ENCODE measurements around the gene KNTC1. TPM values are rescaled to one million over a fixed set of nuclear protein-coding genes. Genes with fewer than 3 reads are reported as not detected.
A peak's percentile ranks its signal among the peaks of the same experiment; 100 is the strongest.

Gene KNTC1
- total and polyA plus RNA-seq, 2 of the 13 experiments (the other 11 are each of a cell fraction or from before 2014, with no cell fraction given): 45.1 to 57.6 TPM

GRCh38 chr12:122526683-122527477 lies at the start of gene KNTC1, which contains the start of gene RSRC2 (continued):
- TF ChIP-seq FOXJ3 (CRISPR knock-in tag; IDR thresholded peaks at IDR 0.05; ENCODE audit: borderline replicate concordance) (peak; percentile 60; the same call in 1 of the 2 replicates), CSRNP1 (CRISPR knock-in tag; IDR thresholded peaks at IDR 0.05) (no peak; the same call in none of the 2 replicates), ZFP36L1 (CRISPR knock-in tag; IDR thresholded peaks at IDR 0.05) (peak; percentile 77), GATAD1 (CRISPR knock-in tag; IDR thresholded peaks at IDR 0.05) (peak; percentile 96), POLR2AphosphoS5 (IDR thresholded peaks at IDR 0.05; ENCODE audit: low read depth, low read length) (peak; percentile 97), POGZ (CRISPR knock-in tag; IDR thresholded peaks at IDR 0.05) (peak; percentile 50; the same call in 1 of the 2 replicates), SP4 (CRISPR knock-in tag; IDR thresholded peaks at IDR 0.05) (peak; percentile 96), MXI1 (IDR thresholded peaks at IDR 0.05; ENCODE audit: borderline replicate concordance, low read depth, low read length) (peak; percentile 91; the same call in 2 of the 3 replicates), DMTF1 (CRISPR knock-in tag; IDR thresholded peaks at IDR 0.05) (peak; percentile 43; the same call in 1 of the 2 replicates), DMAP1 (CRISPR knock-in tag; IDR thresholded peaks at IDR 0.05) (peak; percentile 97), ZNF652 (CRISPR knock-in tag; IDR thresholded peaks at IDR 0.05; ENCODE audit: borderline replicate concordance, low read depth) (no peak), XBP1 (CRISPR knock-in tag; IDR thresholded peaks at IDR 0.05) (no peak), RFX3 (CRISPR knock-in tag; IDR thresholded peaks at IDR 0.05) (peak; percentile 68), ZNF382 (CRISPR knock-in tag; IDR thresholded peaks at IDR 0.05; ENCODE audit: borderline replicate concordance) (no peak), ZNF24 (IDR thresholded peaks at IDR 0.05) (0 out of 2 replicates have a peak, but pooled peaks have one; percentile 4), ZNF143 (CRISPR knock-in tag; IDR thresholded peaks at IDR 0.05) (peak; percentile 88), MNT (IDR thresholded peaks at IDR 0.05) (peak; percentile 24; the same call in 1 of the 2 replicates), ZNF879 (CRISPR knock-in tag; IDR thresholded peaks at IDR 0.05) (no peak), TMF1 (CRISPR knock-in tag; IDR thresholded peaks at IDR 0.05; ENCODE audit: low read depth) (0 out of 2 replicates have a peak, but pooled peaks have one; percentile 45), MBNL3 (CRISPR knock-in tag; conservative IDR thresholded peaks at IDR 0.05) (no peak)
- TF ChIP-seq, protein P1, sequence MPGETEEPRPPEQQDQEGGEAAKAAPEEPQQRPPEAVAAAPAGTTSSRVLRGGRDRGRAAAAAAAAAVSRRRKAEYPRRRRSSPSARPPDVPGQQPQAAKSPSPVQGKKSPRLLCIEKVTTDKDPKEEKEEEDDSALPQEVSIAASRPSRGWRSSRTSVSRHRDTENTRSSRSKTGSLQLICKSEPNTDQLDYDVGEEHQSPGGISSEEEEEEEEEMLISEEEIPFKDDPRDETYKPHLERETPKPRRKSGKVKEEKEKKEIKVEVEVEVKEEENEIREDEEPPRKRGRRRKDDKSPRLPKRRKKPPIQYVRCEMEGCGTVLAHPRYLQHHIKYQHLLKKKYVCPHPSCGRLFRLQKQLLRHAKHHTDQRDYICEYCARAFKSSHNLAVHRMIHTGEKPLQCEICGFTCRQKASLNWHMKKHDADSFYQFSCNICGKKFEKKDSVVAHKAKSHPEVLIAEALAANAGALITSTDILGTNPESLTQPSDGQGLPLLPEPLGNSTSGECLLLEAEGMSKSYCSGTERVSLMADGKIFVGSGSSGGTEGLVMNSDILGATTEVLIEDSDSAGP (CRISPR knock-in tag; IDR thresholded peaks at IDR 0.05; ENCODE audit: borderline replicate concordance): peak; percentile 60; the same call in 1 of the 2 replicates
- TF ChIP-seq, protein P2, sequence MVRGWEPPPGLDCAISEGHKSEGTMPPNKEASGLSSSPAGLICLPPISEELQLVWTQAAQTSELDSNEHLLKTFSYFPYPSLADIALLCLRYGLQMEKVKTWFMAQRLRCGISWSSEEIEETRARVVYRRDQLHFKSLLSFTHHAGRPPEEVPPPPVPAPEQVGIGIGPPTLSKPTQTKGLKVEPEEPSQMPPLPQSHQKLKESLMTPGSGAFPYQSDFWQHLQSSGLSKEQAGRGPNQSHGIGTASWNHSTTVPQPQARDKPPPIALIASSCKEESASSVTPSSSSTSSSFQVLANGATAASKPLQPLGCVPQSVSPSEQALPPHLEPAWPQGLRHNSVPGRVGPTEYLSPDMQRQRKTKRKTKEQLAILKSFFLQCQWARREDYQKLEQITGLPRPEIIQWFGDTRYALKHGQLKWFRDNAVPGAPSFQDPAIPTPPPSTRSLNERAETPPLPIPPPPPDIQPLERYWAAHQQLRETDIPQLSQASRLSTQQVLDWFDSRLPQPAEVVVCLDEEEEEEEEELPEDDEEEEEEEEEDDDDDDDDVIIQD (CRISPR knock-in tag; IDR thresholded peaks at IDR 0.05; ENCODE audit: low read depth): peak; percentile 57; the same call in 1 of the 2 replicates

All from HepG2 (cell line).